Kidney (tissue), 14 donors: ENCODE results near the gene RAPGEF4. TPM values are rescaled to one million over a fixed set of nuclear protein-coding genes. Genes with fewer than 3 reads are reported as not detected.

Experiments used
- DNase-seq, 5 donors: peaks; one replicate each; pipeline ENCODE4 v3.0.0-alpha.2; 2013 to 2020
- FAIRE-seq: peaks from 2 replicates; lab custom pipeline; 2012; peaks lifted over from hg19 to GRCh38; lab: Jason Lieb, UNC
- H3K27ac ChIP-seq, 2 donors: one replicate each; pipeline ENCODE4 v1.7.0; 2013; ENCODE audit warnings: low read depth in 2 of 2, low read length in 2 of 2, inconsistent platforms in 1 of 2
- H3K27me3 ChIP-seq: one replicate; pipeline ENCODE4 v1.7.1; 2013; ENCODE audit warnings: low read length, inconsistent platforms; ENCODE audit not compliant: control insufficient read depth, insufficient read depth
- H3K36me3 ChIP-seq, 3 donors: one replicate each; pipeline versions ENCODE4 v1.7.0 to v1.7.1; 2013; ENCODE audit warnings: low read length in 3 of 3, control low read depth in 1 of 3, inconsistent platforms in 1 of 3; ENCODE audit not compliant: insufficient read depth in 3 of 3, control insufficient read depth in 2 of 3
- H3K4me1 ChIP-seq, 3 donors: one replicate each; pipeline versions ENCODE4 v1.7.0 to v1.7.1; 2013; ENCODE audit warnings: low read length in 3 of 3, inconsistent platforms in 1 of 3, low read depth in 1 of 3; ENCODE audit not compliant: control insufficient read depth in 2 of 3, insufficient read depth in 2 of 3
- H3K4me3 ChIP-seq, 3 donors: one replicate each; pipeline versions ENCODE4 v1.7.0 to v1.8.1; 2013; ENCODE audit warnings: low read length in 3 of 3, control low read depth in 1 of 3, inconsistent platforms in 1 of 3
- H3K9ac ChIP-seq, 3 donors: one replicate each; pipeline versions ENCODE4 v1.7.0 to v1.7.1; 2013; ENCODE audit warnings: low read length in 3 of 3, control low read depth in 1 of 3, inconsistent platforms in 1 of 3
- H3K9me3 ChIP-seq, 3 donors: one replicate each; pipeline versions ENCODE4 v1.7.0 to v1.7.1; 2013; ENCODE audit warnings: low read length in 3 of 3, control low read depth in 1 of 3, inconsistent platforms in 1 of 3; ENCODE audit not compliant: control insufficient read depth in 2 of 3, insufficient read depth in 1 of 3
- CTCF ChIP-seq: IDR thresholded peaks from 3 replicates; pipeline ENCODE4 v1.5.1; 2012; ENCODE audit warnings: mild to moderate bottlenecking, moderate library complexity, borderline replicate concordance; ENCODE audit not compliant: insufficient read depth; ENCODE audit errors: extremely low read depth
- intact Hi-C: fragments of 100-400 bp; cut with DNase I; formaldehyde crosslinking; loops from one replicate; pipeline ENCODE4 v1.11.1; 2022
- polyA plus RNA-seq: library from polyadenylated mRNA; stranded (reverse); fragments of 350-450 nt; fragmentation: Illumina TruSeq; extraction: RNeasy Lipid Tissue Mini Kit (QIAGEN cat#74804); gene quantifications from one replicate; pipeline ENCODE4 v1.2.3, GENCODE V29; 2014; ENCODE audit warnings: low read depth, low replicate concordance; ENCODE audit not compliant: insufficient read depth
- total RNA-seq: library from RNA; stranded (reverse); fragmentation: NEBNext Ultra II Directional; extraction: Animal tissue kit (Norgen Biotek cat#: 25700); gene quantifications from one replicate; pipeline ENCODE4 v1.2.1, GENCODE V29; 2021
- donor health status: control.
- donor health status: control.
- donor health status: control.
- donor health status: control.
- donor health status: control.
- donor health status: DM: yes; HTN: yes; CAD: no.
- donor health status: Normal renal cell carcinoma (clear cell type).

The RAPGEF4 gene
- total and polyA plus RNA-seq, 2 donors from 2014 or later: 3.8 to 13.6 TPM

- Histone ChIP-seq H3K4me1 (no peaks in the 10 kb centered on the region), H3K4me3 (no peak overlapping the region), H3K27me3 (no peaks in the 10 kb centered on the region), H3K9me3 (no peaks in the 10 kb centered on the region), H3K27ac (no peak overlapping the region), H3K9ac (no peak overlapping the region), H3K36me3 (no peaks in the 10 kb centered on the region)
- intact Hi-C loops: no loop called here
- DNase-seq: no peak
- FAIRE-seq: no peak
- TF ChIP-seq CTCF: no peak
Observed at GRCh38 chr2:173048522-173048896, 312.9 kb downstream of the RAPGEF4 start.

GRCh38 chr2:173048897-173049661, 313.4 kb downstream of the RAPGEF4 start:
- H3K27me3 ChIP-seq: no peaks in the 10 kb centered on the region
- H3K9me3 ChIP-seq: no peaks in the 10 kb centered on the region
- H3K9ac ChIP-seq: no peak overlapping the region
- no peak for TF ChIP-seq CTCF
- H3K4me3 ChIP-seq: no peak overlapping the region
- peak; percentile 76 for FAIRE-seq
- DNase-seq: peak in 1 of 5 donors; percentile 77
- no peaks in the 10 kb centered on the region for H3K36me3 ChIP-seq
- intact Hi-C loops: no loop called here
- H3K27ac ChIP-seq: no peak overlapping the region
- H3K4me1 ChIP-seq: no peaks in the 10 kb centered on the region

GRCh38 chr2:173049831-173050230, 314.2 kb downstream of the RAPGEF4 start:
- Histone ChIP-seq H3K36me3 (no peaks in the 10 kb centered on the region), H3K4me1 (no peaks in the 10 kb centered on the region), H3K9me3 (no peaks in the 10 kb centered on the region), H3K9ac (no peak overlapping the region), H3K27ac (no peak overlapping the region), H3K4me3 (no peak overlapping the region), H3K27me3 (no peaks in the 10 kb centered on the region)
- FAIRE-seq (no peak), DNase-seq (peak in 1 of 5 donors; percentile 26)
- no peak for TF ChIP-seq CTCF
- intact Hi-C loops: no loop called here
